SK-N-SH (cell line): ENCODE results near the gene DNAH14.

Experiments
- CHD2 ChIP-seq: fragments of 150-350 bp; IDR thresholded peaks from 2 replicates; pipeline ENCODE4 v1.6.1; 2018; ENCODE audit warnings: low read length; ENCODE audit not compliant: partially characterized antibody
- FOXJ3 ChIP-seq: sonication (generic); formaldehyde crosslinking; IDR thresholded peaks from 2 replicates; pipeline ENCODE4 v1.5.1; 2020; ENCODE audit warnings: mild to moderate bottlenecking, missing genetic modification reagents
- JUND ChIP-seq: IDR thresholded peaks from 2 replicates; pipeline ENCODE4 v1.4.0; 2012
- RXRA ChIP-seq: IDR thresholded peaks from 2 replicates; pipeline ENCODE4 v1.4.0; 2012; ENCODE audit warnings: low read depth, mild to moderate bottlenecking, borderline replicate concordance
- SMC3 ChIP-seq: IDR thresholded peaks from 2 replicates; pipeline ENCODE4 v1.6.1; 2012; ENCODE audit warnings: low read depth, low read length, improper control_type of control experiment
- TAF1 ChIP-seq: IDR thresholded peaks from 2 replicates; pipeline ENCODE4 v1.6.1; 2012; ENCODE audit warnings: low read depth, mild to moderate bottlenecking, low read length, moderate library complexity, borderline replicate concordance
- TF ChIP-seq, protein P1 (sequence below): fragments of 200-600 bp; sonication (generic); IDR thresholded peaks from 2 replicates; pipeline ENCODE4 v1.6.1; 2017; ENCODE audit warnings: antibody characterized with exemption, mild to moderate bottlenecking, moderate library complexity
- TF ChIP-seq, protein P2 (sequence below): IDR thresholded peaks from 2 replicates; pipeline ENCODE4 v1.4.0; 2012; ENCODE audit warnings: low read depth

DNA sequence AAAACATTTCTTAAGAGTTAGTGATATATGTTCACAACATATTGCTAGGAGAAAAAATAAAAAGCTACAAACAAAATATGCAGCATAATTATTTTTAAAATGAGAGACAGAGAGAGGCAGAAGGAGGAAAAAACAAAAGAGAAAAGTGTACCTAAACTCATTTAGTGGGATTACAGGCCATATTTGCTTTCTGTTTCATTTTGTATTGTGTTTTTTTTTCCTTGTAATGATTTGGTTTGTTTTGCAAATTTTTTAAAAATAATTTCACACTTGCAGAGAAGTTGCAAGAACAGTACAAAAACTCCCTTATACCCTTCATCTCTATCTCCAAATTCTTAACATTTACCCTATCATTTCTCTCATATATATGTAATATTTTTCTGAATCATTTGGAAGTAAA lies 433.3 kb downstream of the DNAH14 start:
- no peak for TF ChIP-seq TAF1
- no peak for TF ChIP-seq RXRA
- TF ChIP-seq, protein P1, sequence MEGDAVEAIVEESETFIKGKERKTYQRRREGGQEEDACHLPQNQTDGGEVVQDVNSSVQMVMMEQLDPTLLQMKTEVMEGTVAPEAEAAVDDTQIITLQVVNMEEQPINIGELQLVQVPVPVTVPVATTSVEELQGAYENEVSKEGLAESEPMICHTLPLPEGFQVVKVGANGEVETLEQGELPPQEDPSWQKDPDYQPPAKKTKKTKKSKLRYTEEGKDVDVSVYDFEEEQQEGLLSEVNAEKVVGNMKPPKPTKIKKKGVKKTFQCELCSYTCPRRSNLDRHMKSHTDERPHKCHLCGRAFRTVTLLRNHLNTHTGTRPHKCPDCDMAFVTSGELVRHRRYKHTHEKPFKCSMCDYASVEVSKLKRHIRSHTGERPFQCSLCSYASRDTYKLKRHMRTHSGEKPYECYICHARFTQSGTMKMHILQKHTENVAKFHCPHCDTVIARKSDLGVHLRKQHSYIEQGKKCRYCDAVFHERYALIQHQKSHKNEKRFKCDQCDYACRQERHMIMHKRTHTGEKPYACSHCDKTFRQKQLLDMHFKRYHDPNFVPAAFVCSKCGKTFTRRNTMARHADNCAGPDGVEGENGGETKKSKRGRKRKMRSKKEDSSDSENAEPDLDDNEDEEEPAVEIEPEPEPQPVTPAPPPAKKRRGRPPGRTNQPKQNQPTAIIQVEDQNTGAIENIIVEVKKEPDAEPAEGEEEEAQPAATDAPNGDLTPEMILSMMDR = no peak
- TF ChIP-seq CHD2 = no peak
- TF ChIP-seq FOXJ3 (CRISPR knock-in tag) = no peak
- TF ChIP-seq JUND = no peak
- TF ChIP-seq SMC3 = no peak
- TF ChIP-seq, protein P2, sequence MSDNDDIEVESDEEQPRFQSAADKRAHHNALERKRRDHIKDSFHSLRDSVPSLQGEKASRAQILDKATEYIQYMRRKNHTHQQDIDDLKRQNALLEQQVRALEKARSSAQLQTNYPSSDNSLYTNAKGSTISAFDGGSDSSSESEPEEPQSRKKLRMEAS = no peak
